Naive B cell (primary cell): ENCODE measurements around the gene CCDC107. TPM values are rescaled to one million over a fixed set of nuclear protein-coding genes. Genes with fewer than 3 reads are reported as not detected.

Source experiments
- ATAC-seq, 2 donors: fragments of 150-1000 bp; cut with Tn5 transposase; 2 replicates each; pipeline ENCODE4 v1.10.0; 2021; ENCODE audit warnings: low read depth in 2 of 2, mild to moderate bottlenecking in 2 of 2, moderate library complexity in 2 of 2
- DNase-seq: peaks from one replicate; pipeline ENCODE4 v3.0.0; 2022
- H3K27ac Mint-ChIP-seq, 6 donors: one replicate each; pipeline ENCODE4 v1.8.0; 2020 to 2022; ENCODE audit warnings: mild to moderate bottlenecking in 6 of 6, mixed read lengths in 6 of 6, moderate library complexity in 5 of 6, inconsistent platforms in 2 of 6
- H3K27me3 Mint-ChIP-seq, 3 donors: one replicate each; pipeline ENCODE4 v1.8.0; 2021 to 2022; ENCODE audit warnings: mixed read lengths in 3 of 3, mild to moderate bottlenecking in 1 of 3
- H3K36me3 Mint-ChIP-seq, 2 donors: one replicate each; pipeline ENCODE4 v1.8.0; 2020 to 2022; ENCODE audit warnings: mixed read lengths in 2 of 2, inconsistent platforms in 1 of 2, mild to moderate bottlenecking in 1 of 2
- H3K4me1 Mint-ChIP-seq, 3 donors: one replicate each; pipeline ENCODE4 v1.8.0; 2020 to 2022; ENCODE audit warnings: mixed read lengths in 3 of 3, inconsistent platforms in 1 of 3, mild to moderate bottlenecking in 1 of 3, moderate library complexity in 1 of 3
- H3K4me3 Mint-ChIP-seq, 8 donors: one replicate each; pipeline ENCODE4 v1.8.0; 2020 to 2022; ENCODE audit warnings: mild to moderate bottlenecking in 8 of 8, mixed read lengths in 8 of 8, moderate library complexity in 8 of 8, inconsistent platforms in 2 of 8
- H3K9me3 Mint-ChIP-seq, 7 donors: one replicate each; pipeline ENCODE4 v1.8.0; 2020 to 2022; ENCODE audit warnings: mixed read lengths in 7 of 7, mild to moderate bottlenecking in 5 of 7, inconsistent platforms in 2 of 7, moderate library complexity in 1 of 7
- polyA plus RNA-seq, 6 donors: library from polyadenylated mRNA; unstranded; fragments of 300-500 nt; fragmentation: Illumina TruSeq; gene quantifications; one replicate each; pipeline ENCODE4 v1.2.3, GENCODE V29; 2021; ENCODE audit warnings: low read depth in 6 of 6

Gene CCDC107
- polyA plus RNA-seq, 6 donors from 2014 or later: 42.7 to 60.2 (median 51.5) TPM

DNA sequence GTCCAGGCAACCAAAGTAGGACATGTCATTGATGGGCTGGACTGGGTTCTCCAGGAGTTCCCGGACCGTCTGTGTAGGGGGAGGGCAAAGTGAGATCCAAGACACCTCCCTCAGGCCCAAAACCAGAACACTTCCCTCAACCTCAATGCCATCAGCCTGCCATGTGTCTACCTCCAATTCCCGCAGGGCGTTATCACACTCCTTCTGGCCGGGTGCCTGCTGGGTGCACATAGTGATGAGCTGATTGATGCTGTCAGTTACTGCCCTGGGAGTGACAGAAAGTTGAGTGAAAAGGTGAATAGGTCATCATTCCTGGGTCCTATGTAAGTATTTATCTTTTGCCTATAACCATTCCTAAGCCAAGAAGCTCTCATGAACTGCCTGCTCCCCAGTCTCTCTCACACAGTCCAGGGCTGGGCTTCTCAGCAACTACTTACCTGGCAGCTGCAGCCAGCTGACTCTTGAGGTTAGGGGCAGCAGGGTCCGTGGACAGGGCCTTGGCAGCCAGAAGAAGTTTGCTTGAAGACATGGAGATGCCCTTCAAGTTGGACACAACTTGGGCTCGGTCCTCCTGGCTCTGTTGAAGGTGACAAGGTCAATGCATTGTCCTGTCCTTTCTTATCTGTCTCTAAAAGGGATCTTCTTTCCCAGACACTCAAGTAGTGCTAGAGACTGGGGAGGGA lies 52.9 kb downstream of the CCDC107 start:
- ATAC-seq (no peak), DNase-seq (no peak)
- Mint-ChIP-seq H3K4me3 (no peak overlapping the region), H3K9me3 (no peaks in the 10 kb centered on the region), H3K36me3 (peaks cover 14 to 62% of the 10 kb centered on the region in 2 donors), H3K27me3 (no peaks in the 10 kb centered on the region), H3K27ac (peak overlapping the region in 3 of 6 donors; percentile 39 to 66 (median 58)), H3K4me1 (peaks cover 2 to 13% (median 11%) of the 10 kb centered on the region in 3 donors)

Other genes with a start within 250 kb of the CCDC107 start
- gene RUSC2, start 168.2 kb upstream of the CCDC107 start, polyA plus RNA-seq: not detected
- 10 to 100 TPM in 1 of 6 donors, 1 to 10 TPM in 5; 3.0 to 18.8 (median 6.8) TPM for gene TESK1, start 53.0 kb upstream of the CCDC107 start, polyA plus RNA-seq
- 100 to 1,000 TPM; 293 to 418 (median 315) TPM for gene CD72, start 39.9 kb upstream of the CCDC107 start, polyA plus RNA-seq
- 100 to 1,000 TPM in 1 of 6 donors, 10 to 100 TPM in 5; 56.8 to 107 (median 73.5) TPM for gene SIT1, start 7.4 kb upstream of the CCDC107 start, polyA plus RNA-seq
- gene RMRP, start 273 bp upstream of the CCDC107 start, polyA plus RNA-seq: 10 to 100 TPM in 4 of 6 donors, not detected in 2; 41.0 to 72.3 (median 56.5) TPM
- 1 to 10 TPM in 5 of 6 donors, under 1 TPM in 1; 0.90 to 4.0 (median 2.4) TPM for gene ARHGEF39, start 6.9 kb downstream of the CCDC107 start, polyA plus RNA-seq
- gene CA9, start 15.6 kb downstream of the CCDC107 start, polyA plus RNA-seq: not detected
- gene TPM2, start 31.6 kb downstream of the CCDC107 start, polyA plus RNA-seq: under 1 TPM in 1 of 6 donors, not detected in 5; 0.52 TPM
- gene TLN1, start 73.9 kb downstream of the CCDC107 start, polyA plus RNA-seq: 100 to 1,000 TPM in 1 of 6 donors, 10 to 100 TPM in 5; 15.6 to 128 (median 42.4) TPM
- 10 to 100 TPM; 24.8 to 41.0 (median 33.2) TPM for gene CREB3, start 74.4 kb downstream of the CCDC107 start, polyA plus RNA-seq
- 10 to 100 TPM; 31.7 to 49.1 (median 39.0) TPM for gene GBA2, start 90.9 kb downstream of the CCDC107 start, polyA plus RNA-seq
- gene RGP1, start 91.0 kb downstream of the CCDC107 start, polyA plus RNA-seq: 10 to 100 TPM in 1 of 6 donors, 1 to 10 TPM in 5; 1.9 to 14.2 (median 6.9) TPM
- 1 to 10 TPM in 5 of 6 donors, not detected in 1; 2.1 to 7.2 (median 3.6) TPM for gene MSMP, start 96.0 kb downstream of the CCDC107 start, polyA plus RNA-seq
- gene NPR2, start 133.3 kb downstream of the CCDC107 start, polyA plus RNA-seq: 1 to 10 TPM in 1 of 6 donors, under 1 TPM in 2, not detected in 3; 0.70 to 1.4 (median 0.72) TPM
- gene SPAG8, start 154.0 kb downstream of the CCDC107 start, polyA plus RNA-seq: 1 to 10 TPM in 5 of 6 donors, not detected in 1; 1.2 to 1.7 (median 1.5) TPM
- gene HINT2, start 156.8 kb downstream of the CCDC107 start, polyA plus RNA-seq: 100 to 1,000 TPM in 1 of 6 donors, 10 to 100 TPM in 5; 69.4 to 109 (median 79.0) TPM
- not detected for gene FAM221B, start 170.4 kb downstream of the CCDC107 start, polyA plus RNA-seq
- 1 to 10 TPM; 1.7 to 3.3 (median 2.3) TPM for gene TMEM8B, start 170.9 kb downstream of the CCDC107 start, polyA plus RNA-seq
- gene OR13J1, start 212.1 kb downstream of the CCDC107 start, polyA plus RNA-seq: not detected
- not detected for gene HRCT1, start 247.9 kb downstream of the CCDC107 start, polyA plus RNA-seq